GM12801 (cell line): Measurements from ENCODE around the gene BIN1.

Experiments
- CTCF ChIP-seq: IDR thresholded peaks from one replicate; pipeline ENCODE4 v1.5.1; 2011; ENCODE audit warnings: control low read depth; ENCODE audit not compliant: insufficient read length; ENCODE audit errors: extremely low read depth

BIN1 gene

GRCh38 chr2:127044977-127045661 is 61.8 kb downstream of the BIN1 start:
- no peak for TF ChIP-seq CTCF

GRCh38 chr2:127044165-127044718 is 62.7 kb downstream of the BIN1 start:
- no peak for TF ChIP-seq CTCF

- no peak for TF ChIP-seq CTCF
Observed at GRCh38 chr2:127043367-127044164, 63.4 kb downstream of the BIN1 start.

GRCh38 chr2:127041259-127041970 is 65.5 kb downstream of the BIN1 start:
- no peak for TF ChIP-seq CTCF

GRCh38 chr2:127040169-127040568 is 66.8 kb downstream of the BIN1 start:
- TF ChIP-seq CTCF: no peak

GRCh38 chr2:127039387-127040031 is 67.4 kb downstream of the BIN1 start:
- TF ChIP-seq CTCF: no peak

- TF ChIP-seq CTCF: no peak
Observed at GRCh38 chr2:127037476-127037875, 69.5 kb downstream of the BIN1 start.
